GM19193 (cell line): ENCODE measurements around the gene ASPN.

ENCODE experiments used
- POLR2A ChIP-seq: IDR thresholded peaks from 4 replicates; pipeline ENCODE4 v1.6.1; 2011; ENCODE audit not compliant: insufficient read depth, insufficient read length; ENCODE audit errors: extremely low read depth

Gene ASPN

GRCh38 chr9:92463387-92463786 is 18.9 kb downstream of the ASPN start:
- no peak for TF ChIP-seq POLR2A

- TF ChIP-seq POLR2A, result no peak
Measured at GRCh38 chr9:92457576-92457975, 24.7 kb downstream of the ASPN start.

GRCh38 chr9:92455217-92455616 is 27.1 kb downstream of the ASPN start:
- no peak for TF ChIP-seq POLR2A

DNA sequence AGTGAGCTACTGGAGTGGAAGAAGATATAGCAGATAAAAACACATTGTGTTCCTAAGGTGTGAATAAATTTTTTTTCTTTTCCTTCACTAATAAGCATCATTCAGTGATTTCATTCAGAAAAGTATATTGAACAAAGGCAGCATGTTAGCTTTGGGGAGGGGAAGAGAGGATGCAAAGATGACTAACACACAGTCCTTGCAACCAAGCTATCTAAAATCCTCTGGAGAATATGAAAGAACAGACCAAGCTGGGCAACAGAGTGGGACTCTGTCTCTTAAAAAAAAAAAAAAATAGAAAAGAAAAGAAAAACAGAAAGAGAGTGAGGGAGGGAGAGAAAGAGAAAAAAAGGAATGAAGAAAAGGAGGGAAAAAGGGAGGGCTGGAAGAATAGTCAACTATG is 35.8 kb downstream of the ASPN start:
- no peak for TF ChIP-seq POLR2A

DNA sequence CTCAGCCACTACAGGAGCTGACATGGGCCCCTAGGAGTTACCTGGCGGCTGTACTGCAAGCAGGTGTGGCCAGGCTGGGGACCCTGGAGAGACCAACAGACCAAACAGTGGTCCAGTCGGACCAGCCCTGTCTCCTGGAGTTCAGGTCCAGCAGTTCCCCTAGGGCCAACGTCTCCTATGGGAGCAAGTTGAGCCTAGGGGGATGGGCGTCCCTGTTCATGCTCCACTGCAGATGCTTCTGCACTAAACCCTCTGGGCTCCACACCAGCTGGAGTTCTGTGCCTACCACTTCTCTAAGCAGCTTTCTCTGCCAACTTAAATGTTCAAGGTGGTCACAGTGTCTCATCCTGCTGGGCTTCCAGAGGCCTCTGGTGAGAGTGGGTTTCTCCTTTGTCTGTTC is 37.5 kb downstream of the ASPN start:
- no peak for TF ChIP-seq POLR2A

- TF ChIP-seq POLR2A, result no peak
Measured at GRCh38 chr9:92440751-92441046, 41.6 kb downstream of the ASPN start.

DNA sequence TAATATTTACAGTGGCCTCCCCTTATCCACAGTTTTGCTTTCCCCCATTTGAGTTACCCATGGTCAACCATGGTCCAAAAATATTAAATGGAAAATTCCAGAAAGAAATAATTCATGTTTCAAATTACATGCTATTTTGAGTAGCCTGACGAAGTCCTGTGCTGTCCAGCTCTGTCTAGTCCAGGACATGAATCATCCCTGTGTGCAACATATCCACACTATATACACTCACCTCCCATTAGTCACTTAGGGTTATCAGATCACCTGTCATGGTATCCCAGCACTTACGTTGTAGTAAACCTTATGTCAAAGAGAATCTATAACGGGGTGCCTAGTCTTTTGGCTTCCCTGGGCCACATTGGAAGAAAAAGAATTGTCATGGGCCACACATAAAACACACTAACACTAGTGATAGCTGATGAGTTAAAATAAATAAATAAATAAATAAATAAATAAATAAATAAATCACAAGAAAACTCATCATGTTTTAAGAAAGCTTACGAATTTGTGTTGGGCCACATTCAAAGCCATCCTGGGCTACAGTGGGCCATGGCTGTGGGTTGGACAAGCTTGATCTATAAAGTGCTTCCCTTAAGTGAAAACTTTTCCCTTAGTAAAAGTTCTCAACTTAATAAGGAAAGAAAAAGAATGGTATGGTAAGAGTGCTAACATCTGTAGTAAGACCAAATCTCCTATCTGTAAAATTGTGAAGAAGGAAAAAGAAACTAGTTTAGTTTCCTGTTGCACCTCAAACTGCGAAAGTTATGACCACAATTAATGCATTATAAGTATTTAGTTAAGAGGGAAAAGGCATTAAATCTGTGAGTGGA is 42.2 kb downstream of the ASPN start:
- TF ChIP-seq POLR2A, result no peak

DNA sequence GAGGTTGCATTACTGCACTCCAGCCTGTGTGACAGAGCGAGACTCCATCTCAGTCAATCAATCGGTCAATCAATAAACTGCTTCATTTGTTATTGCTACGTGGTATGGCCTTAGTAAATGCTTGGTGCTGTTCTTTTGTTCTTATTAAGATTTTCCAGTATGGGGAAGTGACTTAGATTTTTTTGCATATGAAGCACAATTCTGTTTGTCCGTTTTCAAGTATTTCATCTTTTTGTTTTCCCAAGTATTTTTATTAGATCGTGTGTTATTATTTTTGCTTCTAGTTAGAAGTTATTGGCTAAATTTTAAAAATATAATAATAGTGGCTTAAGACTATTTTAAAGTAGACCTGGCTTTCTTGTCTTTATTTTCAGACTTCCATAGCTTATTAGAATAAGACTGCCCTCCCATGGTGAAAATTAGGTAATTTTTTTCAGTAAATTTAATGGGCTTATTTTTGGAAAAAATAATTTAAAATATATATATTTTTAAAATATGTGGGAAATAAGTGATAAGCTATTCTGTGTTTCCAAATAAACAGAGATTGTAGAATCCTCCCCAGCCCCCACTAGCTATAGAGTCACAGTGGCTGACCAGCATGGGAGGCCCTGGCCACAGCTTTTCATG is 43.3 kb downstream of the ASPN start:
- no peak for TF ChIP-seq POLR2A

- no peak for TF ChIP-seq POLR2A
Measured at GRCh38 chr9:92435263-92435662, 47.0 kb downstream of the ASPN start.

GRCh38 chr9:92432972-92433548 is 49.2 kb downstream of the ASPN start:
- TF ChIP-seq POLR2A, result no peak

DNA sequence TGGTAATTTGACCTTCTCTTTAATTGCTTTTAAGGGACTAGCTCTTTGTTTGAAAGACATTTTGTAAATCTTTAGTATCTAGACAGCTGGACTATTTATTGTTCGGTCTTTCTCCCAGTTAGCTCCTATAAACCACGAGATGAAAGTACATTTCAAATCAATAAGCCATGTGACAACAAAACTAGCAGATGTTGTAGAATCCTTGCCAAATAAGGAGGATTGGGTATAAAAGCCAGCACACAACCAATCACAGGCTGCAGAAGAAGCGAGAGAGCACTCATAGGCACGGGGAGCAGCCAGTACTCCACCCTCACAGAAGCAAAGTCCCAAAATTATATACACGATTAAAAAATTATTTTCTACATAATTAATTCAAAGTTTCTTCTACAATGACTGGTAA is 50.0 kb downstream of the ASPN start:
- TF ChIP-seq POLR2A, result no peak

GRCh38 chr9:92429836-92430235 is 52.5 kb downstream of the ASPN start:
- no peak for TF ChIP-seq POLR2A

DNA sequence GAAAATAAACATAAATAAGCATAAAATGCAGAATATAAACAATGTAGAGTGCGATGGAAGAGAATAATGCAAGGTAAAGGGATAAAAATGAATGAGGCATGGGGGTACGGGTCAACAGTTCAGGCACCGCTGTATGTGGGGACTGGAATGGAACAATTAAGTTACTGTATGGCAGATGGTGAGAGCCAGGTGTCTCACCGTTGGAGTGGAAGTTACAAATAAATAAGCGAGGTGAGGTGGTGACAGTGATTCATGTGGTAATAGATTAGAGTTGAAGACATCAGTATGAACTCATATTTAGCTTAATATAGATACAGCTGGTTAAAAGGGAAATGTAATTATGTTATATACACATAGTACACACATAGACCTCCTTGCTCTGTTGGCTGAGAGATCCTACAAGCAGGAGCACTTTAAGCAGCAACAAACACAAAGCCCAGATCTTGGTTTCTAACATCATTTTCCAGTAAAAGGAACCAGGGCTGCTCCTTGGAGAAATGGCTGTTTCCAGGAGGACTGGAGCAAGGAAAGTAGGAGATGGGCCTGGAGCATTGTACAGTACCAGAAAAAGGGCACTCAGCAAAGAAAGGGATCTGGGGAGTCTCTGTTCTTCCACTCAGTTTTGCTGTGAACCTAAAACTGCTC is 55.7 kb downstream of the ASPN start:
- TF ChIP-seq POLR2A, result no peak

GRCh38 chr9:92425474-92425873 is 56.8 kb downstream of the ASPN start:
- TF ChIP-seq POLR2A, result no peak

DNA sequence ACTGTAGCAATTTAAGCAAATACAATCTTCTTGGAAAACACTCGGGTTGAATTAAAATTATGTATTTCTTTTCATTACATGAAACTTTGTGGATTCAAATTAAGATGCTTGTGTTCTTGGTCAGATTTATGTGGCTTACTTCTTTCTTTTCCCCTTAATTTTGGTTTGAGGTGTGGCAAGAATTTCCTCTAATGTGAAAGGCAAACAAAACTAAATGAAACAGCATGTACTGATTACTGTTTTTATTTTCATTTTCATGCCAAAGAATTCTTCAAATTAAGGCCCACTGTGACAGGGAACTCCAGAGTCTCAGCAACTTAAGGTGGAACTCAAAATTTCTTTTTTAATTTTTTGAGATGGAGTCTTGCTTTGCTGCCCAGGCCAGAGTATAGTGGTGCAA is 58.0 kb downstream of the ASPN start, which contains the start of gene OMD:
TSS of gene OMD (minus strand) at position 132 of the 400 bp plus-strand sequence. CDS start 6,913 bp downstream, outside the sequence.
- no peak for TF ChIP-seq POLR2A
